NCI-H526 (cell line): ENCODE measurements around the gene ITM2C.

Experiments
- DNase-seq, 2 experiments: peaks; one replicate each; lab custom pipeline; 2025; lab: John Stamatoyannopoulos, UW

ITM2C gene

GRCh38 chr2:230891064-230891463, 26.3 kb downstream of the ITM2C start:
- no peak for DNase-seq

GRCh38 chr2:230891509-230891908, 26.8 kb downstream of the ITM2C start:
- DNase-seq = no peak

GRCh38 chr2:230893338-230893737, 28.6 kb downstream of the ITM2C start:
- DNase-seq = no peak

GRCh38 chr2:230893841-230894781, 29.4 kb downstream of the ITM2C start:
- no peak for DNase-seq

- DNase-seq = no peak
Measured at GRCh38 chr2:230895536-230896345, 31.0 kb downstream of the ITM2C start.

- no peak for DNase-seq
Measured at GRCh38 chr2:230896346-230897115, 31.8 kb downstream of the ITM2C start.

- no peak for DNase-seq
Measured at GRCh38 chr2:230898016-230898712, 33.4 kb downstream of the ITM2C start.

- DNase-seq = no peak
Measured at GRCh38 chr2:230898713-230899091, 34.0 kb downstream of the ITM2C start.

GRCh38 chr2:230899287-230899686, 34.5 kb downstream of the ITM2C start:
- peak in 1 of 2 experiments; percentile 15 for DNase-seq

- DNase-seq = no peak
Measured at GRCh38 chr2:230899786-230900185, 35.0 kb downstream of the ITM2C start.

- no peak for DNase-seq
Measured at GRCh38 chr2:230900336-230900995, 35.7 kb downstream of the ITM2C start.

GRCh38 chr2:230901006-230901405, 36.3 kb downstream of the ITM2C start:
- DNase-seq = no peak

- DNase-seq = peak; percentile 63 to 80
Measured at GRCh38 chr2:230902180-230902899, 37.6 kb downstream of the ITM2C start.

- DNase-seq = no peak
Measured at GRCh38 chr2:230903231-230904150, 38.7 kb downstream of the ITM2C start.

GRCh38 chr2:230904856-230905447, 40.2 kb downstream of the ITM2C start:
- DNase-seq = no peak

- DNase-seq = no peak
Measured at GRCh38 chr2:230905448-230906421, 41.0 kb downstream of the ITM2C start.

- DNase-seq = no peak
Measured at GRCh38 chr2:230906471-230907230, 41.9 kb downstream of the ITM2C start.
